Inflammatory macrophage treated with lipopolysaccharide for 1 hour (primary cell): ENCODE data around the gene COPZ2.
"Not testable (repeated sequence)": the region's sequence is repeated elsewhere in the genome, so short reads cannot be mapped to it uniquely, and the experiment has no call there.

Experiments used
- DNase-seq, 2 donors: peaks; one replicate each; pipeline ENCODE4 v3.0.0-alpha.2; 2020 to 2022

Gene COPZ2

GRCh38 chr17:48003417-48004151 is 34.0 kb downstream of the COPZ2 start:
- peak; percentile 36 to 56 for DNase-seq

GRCh38 chr17:48002916-48003416 is 34.6 kb downstream of the COPZ2 start:
- DNase-seq: no peak

- DNase-seq: peak; percentile 87 to 95
Observed at GRCh38 chr17:48002266-48002915, 35.2 kb downstream of the COPZ2 start.

GRCh38 chr17:48001657-48002056 is 35.9 kb downstream of the COPZ2 start:
- DNase-seq: not testable (repeated sequence)

GRCh38 chr17:48001197-48001596 is 36.4 kb downstream of the COPZ2 start:
- DNase-seq: peak; percentile 72 to 92

GRCh38 chr17:47999582-47999981 is 38.0 kb downstream of the COPZ2 start:
- DNase-seq: peak in 1 of 2 donors; percentile 91

GRCh38 chr17:47998044-47998443 is 39.6 kb downstream of the COPZ2 start:
- DNase-seq: no peak

GRCh38 chr17:47997586-47997985 is 40.0 kb downstream of the COPZ2 start:
- DNase-seq: peak; percentile 65 to 73

- no peak for DNase-seq
Observed at GRCh38 chr17:47996201-47996600, 41.4 kb downstream of the COPZ2 start.

GRCh38 chr17:47995241-47995935 is 42.2 kb downstream of the COPZ2 start:
- no peak for DNase-seq

GRCh38 chr17:47994724-47995123 is 42.9 kb downstream of the COPZ2 start:
- DNase-seq: no peak

GRCh38 chr17:47993964-47994363 is 43.6 kb downstream of the COPZ2 start:
- DNase-seq: no peak

GRCh38 chr17:47993031-47993564 is 44.5 kb downstream of the COPZ2 start:
- DNase-seq: no peak

- DNase-seq: peak in 1 of 2 donors; percentile 44
Observed at GRCh38 chr17:47992216-47992615, 45.4 kb downstream of the COPZ2 start.

GRCh38 chr17:47990962-47991731 is 46.5 kb downstream of the COPZ2 start:
- peak; percentile 23 to 42 for DNase-seq

- no peak for DNase-seq
Observed at GRCh38 chr17:47989700-47990099, 47.9 kb downstream of the COPZ2 start.

- DNase-seq: no peak
Observed at GRCh38 chr17:47989159-47989558, 48.4 kb downstream of the COPZ2 start.

- not testable (repeated sequence) for DNase-seq
Observed at GRCh38 chr17:47988445-47988844, 49.2 kb downstream of the COPZ2 start.

GRCh38 chr17:47987240-47987835 is 50.3 kb downstream of the COPZ2 start:
- DNase-seq: no peak

- DNase-seq: no peak
Observed at GRCh38 chr17:47986520-47986919, 51.1 kb downstream of the COPZ2 start.

GRCh38 chr17:47983492-47984223 is 53.9 kb downstream of the COPZ2 start:
- peak; percentile 36 to 69 for DNase-seq
